ENCODE results near the gene HOXB5. TPM values are rescaled to one million over a fixed set of nuclear protein-coding genes. Genes with fewer than 3 reads are reported as not detected.

The HOXB5 gene
- total and polyA plus RNA-seq, 2 donors (not counting 1 experiment from before 2014, with no cell fraction given): not detected

GRCh38 chr17:48582750-48583069 is 10.9 kb downstream of the HOXB5 start:
- POLR2A ChIA-PET: interaction anchor here (0.6 kb wide), 1 partner anchor 231 kb away, joined by 4 read pairs; no protein-coding TSS in a partner anchor
- H3K27me3 ChIP-seq (replicated peaks in 1 of 4; ENCODE audit: control extremely low read depth in 1 of 4, control insufficient read depth in 3 of 4, insufficient read depth in 4 of 4, low read length in 3 of 4): peaks cover 0 to 93% (median 81%) of the 10 kb centered on the region in 4 experiments
- no peak for TF ChIP-seq CTCF (IDR thresholded peaks at IDR 0.05)
- no peak for TF ChIP-seq EZH2 (IDR thresholded peaks at IDR 0.05; ENCODE audit: borderline replicate concordance, insufficient read depth, low read depth, low read length, poor library complexity, severe bottlenecking)
- H3K9me3 ChIP-seq (ENCODE audit: control extremely low read depth in 1 of 3, control insufficient read depth in 2 of 3, insufficient read depth in 1 of 3, low read length in 2 of 3): peaks cover 0 to 29% (median 0%) of the 10 kb centered on the region in 3 donors
- H3K9me3 Mint-ChIP-seq (ENCODE audit: insufficient read depth): no peaks in the 10 kb centered on the region
- CTCF ChIA-PET: interaction anchor here (1.1 to 2.2 kb wide), 5 partner anchors 30 to 278 kb away, joined by 3 to 20 read pairs (median 3); no protein-coding TSS in a partner anchor
- H3K27ac Mint-ChIP-seq: no peak overlapping the region
- H3K9ac ChIP-seq (ENCODE audit: low read length): no peak overlapping the region
- DNase-seq (peak; percentile 18), ATAC-seq (ENCODE audit: low read depth) (no peak)
- H3K27ac ChIP-seq (ENCODE audit: low read length in 2 of 2): no peak overlapping the region
- H3K4me3 Mint-ChIP-seq: peak overlapping the region; percentile 82
- peaks cover 4% of the 10 kb centered on the region for H4K20me1 ChIP-seq (ENCODE audit: control insufficient read depth, insufficient read depth, low read length, poor library complexity, severe bottlenecking)
- intact Hi-C loops (cut with micrococcal nuclease): no loop called here
- H3K27me3 Mint-ChIP-seq: peaks cover 88% of the 10 kb centered on the region
- peak overlapping the region; percentile 90 for H3K4me2 ChIP-seq (replicated peaks; ENCODE audit: low read depth, low read length, poor library complexity, severe bottlenecking)
- H2AFZ ChIP-seq (ENCODE audit: insufficient read depth, low read depth, low read length, poor library complexity, severe bottlenecking): no peak overlapping the region
- no peaks in the 10 kb centered on the region for H3K36me3 ChIP-seq (replicated peaks in 1 of 2; ENCODE audit: control extremely low read depth in 1 of 2, control insufficient read depth in 1 of 2, extremely low read depth in 1 of 2, insufficient read depth in 2 of 2, low read length in 1 of 2)
- H3K4me1 ChIP-seq (ENCODE audit: control insufficient read depth in 2 of 2, insufficient read depth in 2 of 2, low read length in 2 of 2): peaks cover 53 to 62% of the 10 kb centered on the region in 2 donors
- WGBS (ENCODE audit: insufficient coverage): 35% methylated on average over 3 of the region's 7 CpGs
- peaks cover 51% of the 10 kb centered on the region for H3K4me1 Mint-ChIP-seq
- peak overlapping the region in 1 of 5 experiments; percentile 59 for H3K4me3 ChIP-seq (ENCODE audit: control extremely low read depth in 1 of 5, extremely low read depth in 1 of 5, insufficient read depth in 1 of 5, low read depth in 2 of 5, low read length in 4 of 5)
- no peaks in the 10 kb centered on the region for H3K79me2 ChIP-seq (ENCODE audit: control insufficient read depth, insufficient read depth, low read length)

GRCh38 chr17:48579760-48580554 is 13.6 kb downstream of the HOXB5 start:
- WGBS (ENCODE audit: insufficient coverage): 53% methylated on average over 3 of the region's 26 CpGs
- POLR2A ChIA-PET: no interaction called here
- Mint-ChIP-seq H3K4me3 (peak overlapping the region; percentile 88), H3K4me1 (peaks cover 53% of the 10 kb centered on the region), H3K27ac (no peak overlapping the region), H3K27me3 (peaks cover 60% of the 10 kb centered on the region), H3K9me3 (ENCODE audit: insufficient read depth) (no peaks in the 10 kb centered on the region)
- ATAC-seq (ENCODE audit: low read depth) (no peak), DNase-seq (peak; percentile 38)
- Histone ChIP-seq H3K9me3 (ENCODE audit: control extremely low read depth in 1 of 3, control insufficient read depth in 2 of 3, insufficient read depth in 1 of 3, low read length in 2 of 3) (peaks cover 0 to 30% (median 0%) of the 10 kb centered on the region in 3 donors), H3K27ac (ENCODE audit: low read length in 2 of 2) (no peak overlapping the region), H3K36me3 (replicated peaks in 1 of 2; ENCODE audit: control extremely low read depth in 1 of 2, control insufficient read depth in 1 of 2, extremely low read depth in 1 of 2, insufficient read depth in 2 of 2, low read length in 1 of 2) (no peaks in the 10 kb centered on the region), H3K27me3 (replicated peaks in 1 of 4; ENCODE audit: control extremely low read depth in 1 of 4, control insufficient read depth in 3 of 4, insufficient read depth in 4 of 4, low read length in 3 of 4) (peaks cover 0 to 83% (median 63%) of the 10 kb centered on the region in 4 experiments), H4K20me1 (ENCODE audit: control insufficient read depth, insufficient read depth, low read length, poor library complexity, severe bottlenecking) (no peaks in the 10 kb centered on the region), H3K4me1 (ENCODE audit: control insufficient read depth in 2 of 2, insufficient read depth in 2 of 2, low read length in 2 of 2) (peaks cover 52 to 59% of the 10 kb centered on the region in 2 donors), H3K79me2 (ENCODE audit: control insufficient read depth, insufficient read depth, low read length) (no peaks in the 10 kb centered on the region), H3K4me2 (replicated peaks; ENCODE audit: low read depth, low read length, poor library complexity, severe bottlenecking) (no peak overlapping the region), H2AFZ (ENCODE audit: insufficient read depth, low read depth, low read length, poor library complexity, severe bottlenecking) (no peak overlapping the region), H3K9ac (ENCODE audit: low read length) (no peak overlapping the region), H3K4me3 (ENCODE audit: control extremely low read depth in 1 of 5, extremely low read depth in 1 of 5, insufficient read depth in 1 of 5, low read depth in 2 of 5, low read length in 4 of 5) (no peak overlapping the region)
- intact Hi-C loops (cut with micrococcal nuclease): loop anchor here (2.0 to 5.0 kb wide), 3 partner anchors 13 to 39 kb away; partner anchors contain the start of genes HOXB5 and HOXB7
- CTCF ChIA-PET: interaction anchor here (0.7 to 1.1 kb wide), 3 partner anchors 37 to 79 kb away, joined by 3 to 5 read pairs (median 3); no protein-coding TSS in a partner anchor
- TF ChIP-seq EZH2 (IDR thresholded peaks at IDR 0.05; ENCODE audit: borderline replicate concordance, insufficient read depth, low read depth, low read length, poor library complexity, severe bottlenecking) (no peak), CTCF (IDR thresholded peaks at IDR 0.05) (no peak)
